ENCODE measurements around the gene ZMAT3. TPM values are rescaled to one million over a fixed set of nuclear protein-coding genes. Genes with fewer than 3 reads are reported as not detected.

Gene ZMAT3
- total and polyA plus RNA-seq, 2 of the 4 experiments (the other 2 are of a cell fraction), result 11.7 to 14.3 TPM

DNA sequence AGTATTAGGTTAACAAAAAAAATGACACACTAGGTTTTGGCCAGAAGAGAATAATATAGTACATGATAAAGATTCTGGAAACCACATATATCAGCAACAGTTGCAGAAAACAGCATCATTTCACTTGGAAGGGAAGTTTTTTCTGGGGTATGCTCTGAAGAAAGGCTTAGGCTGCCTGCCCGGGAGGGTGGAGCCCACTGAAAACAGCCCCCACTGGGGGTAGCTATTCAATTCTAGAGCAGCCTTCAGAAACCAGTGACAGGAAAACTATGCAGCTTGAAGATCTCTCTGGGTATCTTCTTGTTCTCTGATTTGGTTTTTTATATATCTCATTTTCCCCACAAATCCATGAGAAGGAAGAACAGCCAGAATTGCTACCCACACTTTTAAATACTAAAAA is 43.2 kb downstream of the ZMAT3 start:
- Histone ChIP-seq H2AK5ac (ENCODE audit: low read depth, low read length) (no peak overlapping the region), H3K4me1 (ENCODE audit: control insufficient read depth, insufficient read depth, low read length) (peaks cover 4% of the 10 kb centered on the region; the same call in 1 of the 2 replicates), H4K5ac (ENCODE audit: low read depth, low read length) (no peak overlapping the region), H3K27me3 (ENCODE audit: control insufficient read depth, insufficient read depth, low read length) (no peaks in the 10 kb centered on the region), H3K23ac (ENCODE audit: low read depth, low read length) (no peak overlapping the region), H4K20me1 (ENCODE audit: insufficient read depth, low read length) (peaks cover 5% of the 10 kb centered on the region; the same call in 1 of the 2 replicates), H3K14ac (replicated peaks; ENCODE audit: low read depth, low read length) (no peak overlapping the region), H3K18ac (ENCODE audit: low read depth, low read length) (no peak overlapping the region), H2AK9ac (replicated peaks; ENCODE audit: low read depth, low read length, poor library complexity) (no peak overlapping the region), H3K9me3 (ENCODE audit: control insufficient read depth, insufficient read depth, low read length) (no peaks in the 10 kb centered on the region), H4K8ac (ENCODE audit: low read depth in 2 of 2, low read length in 2 of 2) (no peak overlapping the region), H3K36me3 (ENCODE audit: control insufficient read depth, insufficient read depth, low read length) (peaks cover 9% of the 10 kb centered on the region), H3K4me3 (ENCODE audit: insufficient read depth, low read depth, low read length) (no peak overlapping the region), H4K91ac (ENCODE audit: insufficient read depth, low read depth, low read length) (no peak overlapping the region), H2BK5ac (ENCODE audit: low read depth, low read length, poor library complexity, severe bottlenecking) (no peak overlapping the region), H3K56ac (ENCODE audit: extremely low read depth, insufficient read depth, low read length) (no peak overlapping the region), H2BK15ac (ENCODE audit: low read depth, low read length) (no peak overlapping the region), H2AFZ (replicated peaks; ENCODE audit: low read length, poor library complexity) (no peak overlapping the region), H3K9me1 (ENCODE audit: insufficient read depth, low read length) (peaks cover 2% of the 10 kb centered on the region; the same call in 1 of the 2 replicates), H3K9ac (ENCODE audit: low read depth, low read length) (no peak overlapping the region), H3K79me1 (ENCODE audit: low read depth in 1 of 2, low read length in 2 of 2) (peaks cover 13 to 14% of the 10 kb centered on the region in 2 experiments; a peak in 3 of 4 replicates), H2BK20ac (ENCODE audit: low read depth, low read length) (no peak overlapping the region), H2BK120ac (ENCODE audit: low read depth, low read length) (no peak overlapping the region), H3K27ac (ENCODE audit: insufficient read depth, low read length) (no peak overlapping the region), H3K4me2 (ENCODE audit: low read depth, low read length) (no peak overlapping the region), H3K4ac (ENCODE audit: low read depth, low read length) (no peak overlapping the region)
- ChIA-PET CTCF (interaction anchor here (0.9 kb wide), 1 partner anchor 123 kb away, joined by 3 read pairs; no protein-coding TSS in a partner anchor), POLR2A (ENCODE audit: unreplicated experiment) (no interaction called here)
- no CpG with 5 or more reads among the region's 1 CpG for WGBS, 2 experiments (ENCODE audit: extremely low coverage in 2 of 2, insufficient read length in 1 of 2)
- ATAC-seq (ENCODE audit: low read depth) (no peak), DNase-seq (no peak)
- in situ Hi-C loops (cut with MboI; ENCODE audit: low sequenced_read_pairs), result no loop called here
- TF ChIP-seq MXI1 (IDR thresholded peaks at IDR 0.05; ENCODE audit: borderline replicate concordance, low read depth, low read length), result no peak
- no peak for TF ChIP-seq RAD21 (IDR thresholded peaks at IDR 0.05; ENCODE audit: low read length)
- TF ChIP-seq CTCF (conservative IDR thresholded peaks at IDR 0.05; ENCODE audit: low read depth, low read length), result no peak
- no peak for TF ChIP-seq RFX5 (IDR thresholded peaks at IDR 0.05; ENCODE audit: low read depth, low read length)
- no peak for TF ChIP-seq POLR2A (IDR thresholded peaks at IDR 0.05; ENCODE audit: low read depth, low read length)
- no peak for TF ChIP-seq CEBPB (IDR thresholded peaks at IDR 0.05; ENCODE audit: low read depth, low read length)
- dilution Hi-C loops (cut with HindIII; ENCODE audit: low sequenced_read_pairs, unreplicated experiment), result no loop called here
- intact Hi-C loops (cut with micrococcal nuclease), result no loop called here
- no TSS peak for BruUV-seq (replicated peaks)

Data from IMR-90 (cell line).